Measurements from ENCODE around the gene DCAF11.

DNA sequence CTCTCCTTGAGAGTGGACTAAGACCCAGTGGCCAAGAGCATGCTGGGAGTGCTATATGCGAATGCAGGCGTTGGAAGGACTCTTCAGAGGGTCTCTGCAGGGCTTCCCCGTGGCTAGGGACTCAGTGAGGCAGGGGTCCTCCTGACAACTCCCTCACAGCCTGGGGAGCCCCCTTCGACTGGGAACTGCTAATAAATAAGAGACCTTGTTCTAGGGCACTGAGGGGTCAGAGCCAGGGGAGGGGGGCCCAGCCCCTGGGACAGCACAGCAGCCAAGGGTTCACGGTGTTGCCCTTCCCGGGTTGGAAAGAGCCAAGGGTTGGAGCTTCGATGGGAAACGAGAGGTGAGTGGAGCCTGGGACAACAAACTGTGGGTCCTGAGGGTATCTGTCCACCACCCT lies 49.2 kb upstream of the DCAF11 start:
- TF ChIP-seq, protein P1, sequence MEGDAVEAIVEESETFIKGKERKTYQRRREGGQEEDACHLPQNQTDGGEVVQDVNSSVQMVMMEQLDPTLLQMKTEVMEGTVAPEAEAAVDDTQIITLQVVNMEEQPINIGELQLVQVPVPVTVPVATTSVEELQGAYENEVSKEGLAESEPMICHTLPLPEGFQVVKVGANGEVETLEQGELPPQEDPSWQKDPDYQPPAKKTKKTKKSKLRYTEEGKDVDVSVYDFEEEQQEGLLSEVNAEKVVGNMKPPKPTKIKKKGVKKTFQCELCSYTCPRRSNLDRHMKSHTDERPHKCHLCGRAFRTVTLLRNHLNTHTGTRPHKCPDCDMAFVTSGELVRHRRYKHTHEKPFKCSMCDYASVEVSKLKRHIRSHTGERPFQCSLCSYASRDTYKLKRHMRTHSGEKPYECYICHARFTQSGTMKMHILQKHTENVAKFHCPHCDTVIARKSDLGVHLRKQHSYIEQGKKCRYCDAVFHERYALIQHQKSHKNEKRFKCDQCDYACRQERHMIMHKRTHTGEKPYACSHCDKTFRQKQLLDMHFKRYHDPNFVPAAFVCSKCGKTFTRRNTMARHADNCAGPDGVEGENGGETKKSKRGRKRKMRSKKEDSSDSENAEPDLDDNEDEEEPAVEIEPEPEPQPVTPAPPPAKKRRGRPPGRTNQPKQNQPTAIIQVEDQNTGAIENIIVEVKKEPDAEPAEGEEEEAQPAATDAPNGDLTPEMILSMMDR (IDR thresholded peaks at IDR 0.05; ENCODE audit: low read length) = no peak
- TF ChIP-seq EZH2 (IDR thresholded peaks at IDR 0.05; ENCODE audit: borderline replicate concordance, low read length) = no peak

Data from OCI-LY1 (cell line).